Fibroblast of the aortic adventitia (primary cell): ENCODE measurements around the gene GCAT. TPM values are rescaled to one million over a fixed set of nuclear protein-coding genes. Genes with fewer than 3 reads are reported as not detected.

ENCODE experiments used
- DNase-seq: peaks from one replicate; pipeline ENCODE4 v3.0.0-alpha.2; 2010; ENCODE audit warnings: low read depth
- H3K4me3 ChIP-seq: 2 replicates; pipeline ENCODE4 v1.5.1; 2011; ENCODE audit warnings: low read depth, mild to moderate bottlenecking, control low read depth, low read length, moderate library complexity
- total RNA-seq: library from RNA; depleted of rRNA; stranded (reverse); fragments of >200 nt; gene quantifications from 2 replicates; pipeline ENCODE4 v1.2.3, GENCODE V29; 2012; ENCODE audit warnings: low replicate concordance
- TF ChIP-seq, protein P1 (sequence below): IDR thresholded peaks from 2 replicates; pipeline ENCODE4 v1.5.1; 2011; ENCODE audit warnings: mild to moderate bottlenecking, low read length, control low read depth, inconsistent platforms; ENCODE audit not compliant: insufficient read depth

The GCAT gene
- 13.1 and 16.2 TPM in 2 replicates for total RNA-seq

DNA sequence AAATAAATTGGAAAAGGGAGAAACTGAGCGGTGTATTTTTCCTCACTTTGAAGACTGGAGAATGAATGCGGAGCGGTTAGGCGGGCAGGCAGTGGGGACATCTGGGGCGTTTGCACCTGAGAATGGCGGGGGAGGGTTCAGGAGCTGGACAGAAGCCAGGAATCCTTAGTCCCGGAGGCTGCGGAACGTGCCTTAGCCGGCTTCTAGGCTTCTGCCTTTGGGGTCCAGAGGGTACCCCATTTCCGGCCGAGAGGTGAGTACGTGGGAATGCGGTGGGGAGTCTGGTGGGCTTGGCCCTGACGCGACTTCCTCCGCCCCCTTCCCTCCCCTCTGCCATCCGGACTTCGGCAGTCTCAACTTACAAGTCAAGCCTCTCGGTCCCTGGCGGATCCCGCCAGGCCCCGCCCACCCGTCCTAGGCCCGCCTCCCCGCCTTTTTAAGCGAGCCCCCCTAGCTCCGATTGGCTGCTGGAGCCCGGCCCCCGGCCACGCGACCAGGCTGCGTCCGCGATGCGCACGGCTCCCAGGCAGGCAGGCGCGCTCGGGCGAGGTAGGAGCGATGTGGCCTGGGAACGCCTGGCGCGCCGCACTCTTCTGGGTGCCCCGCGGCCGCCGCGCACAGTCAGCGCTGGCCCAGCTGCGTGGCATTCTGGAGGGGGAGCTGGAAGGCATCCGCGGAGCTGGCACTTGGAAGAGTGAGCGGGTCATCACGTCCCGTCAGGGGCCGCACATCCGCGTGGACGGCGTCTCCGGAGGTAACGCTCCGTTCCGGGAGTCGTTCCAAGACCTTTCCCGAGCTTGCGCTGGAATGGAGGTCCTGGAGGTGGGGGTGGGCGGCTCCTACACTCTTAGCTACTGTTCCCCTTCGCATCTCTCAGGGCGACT, at the start of gene GCAT:
Gene GCAT, plus strand, starts transcription at position 525 of the 884 bp plus-strand sequence. Its CDS starts 34 bp downstream, at position 559.
- H3K4me3 ChIP-seq = peak within 1 kb of the TSS; percentile 85
- TF ChIP-seq, protein P1, sequence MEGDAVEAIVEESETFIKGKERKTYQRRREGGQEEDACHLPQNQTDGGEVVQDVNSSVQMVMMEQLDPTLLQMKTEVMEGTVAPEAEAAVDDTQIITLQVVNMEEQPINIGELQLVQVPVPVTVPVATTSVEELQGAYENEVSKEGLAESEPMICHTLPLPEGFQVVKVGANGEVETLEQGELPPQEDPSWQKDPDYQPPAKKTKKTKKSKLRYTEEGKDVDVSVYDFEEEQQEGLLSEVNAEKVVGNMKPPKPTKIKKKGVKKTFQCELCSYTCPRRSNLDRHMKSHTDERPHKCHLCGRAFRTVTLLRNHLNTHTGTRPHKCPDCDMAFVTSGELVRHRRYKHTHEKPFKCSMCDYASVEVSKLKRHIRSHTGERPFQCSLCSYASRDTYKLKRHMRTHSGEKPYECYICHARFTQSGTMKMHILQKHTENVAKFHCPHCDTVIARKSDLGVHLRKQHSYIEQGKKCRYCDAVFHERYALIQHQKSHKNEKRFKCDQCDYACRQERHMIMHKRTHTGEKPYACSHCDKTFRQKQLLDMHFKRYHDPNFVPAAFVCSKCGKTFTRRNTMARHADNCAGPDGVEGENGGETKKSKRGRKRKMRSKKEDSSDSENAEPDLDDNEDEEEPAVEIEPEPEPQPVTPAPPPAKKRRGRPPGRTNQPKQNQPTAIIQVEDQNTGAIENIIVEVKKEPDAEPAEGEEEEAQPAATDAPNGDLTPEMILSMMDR = no peak
- peak; percentile 93 for DNase-seq

DNA sequence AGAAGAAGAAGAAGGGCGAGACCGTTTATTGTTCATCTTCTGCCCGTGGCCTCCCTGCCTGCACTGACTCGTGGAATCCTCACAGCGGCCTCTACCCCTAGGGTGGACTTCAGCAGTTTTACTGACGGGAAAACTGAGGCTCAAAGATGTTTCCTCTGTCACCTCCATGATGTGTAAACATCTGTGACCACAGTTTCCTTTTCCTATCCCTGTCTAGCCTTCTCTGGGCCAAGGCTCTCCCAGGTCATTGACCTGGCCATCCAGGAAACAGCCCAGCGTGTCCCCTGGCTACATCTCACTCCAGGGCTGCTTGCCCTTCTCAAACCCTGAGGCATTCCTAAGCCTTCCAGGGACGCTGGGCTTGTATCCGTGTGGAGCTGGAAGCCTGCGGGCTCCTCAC, 49.0 kb upstream of the GCAT start:
- no peak overlapping the region for H3K4me3 ChIP-seq
- TF ChIP-seq, protein P1 = no peak
- DNase-seq = no peak

DNA sequence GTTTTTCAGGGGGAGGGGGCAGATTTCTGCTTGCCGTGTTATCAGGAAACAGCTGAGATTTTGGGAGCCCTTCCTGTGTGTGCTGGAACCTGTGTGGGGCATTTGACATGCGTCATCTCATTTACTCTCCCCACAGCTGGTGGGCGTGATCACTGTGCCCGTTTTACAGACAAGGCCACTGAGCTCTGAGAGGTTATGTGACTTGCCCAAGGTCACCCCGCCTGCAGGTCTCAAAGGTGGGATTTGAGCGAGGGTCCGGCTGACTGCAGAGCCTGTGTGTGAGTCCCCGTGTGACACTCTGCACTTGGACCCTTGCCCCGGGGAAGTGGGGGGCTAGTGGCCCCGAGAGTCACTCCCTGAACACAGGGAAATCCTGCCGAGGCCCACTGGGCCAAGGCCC, 48.5 kb upstream of the GCAT start:
- DNase-seq = no peak
- TF ChIP-seq, protein P1 = no peak
- H3K4me3 ChIP-seq = no peak overlapping the region

DNA sequence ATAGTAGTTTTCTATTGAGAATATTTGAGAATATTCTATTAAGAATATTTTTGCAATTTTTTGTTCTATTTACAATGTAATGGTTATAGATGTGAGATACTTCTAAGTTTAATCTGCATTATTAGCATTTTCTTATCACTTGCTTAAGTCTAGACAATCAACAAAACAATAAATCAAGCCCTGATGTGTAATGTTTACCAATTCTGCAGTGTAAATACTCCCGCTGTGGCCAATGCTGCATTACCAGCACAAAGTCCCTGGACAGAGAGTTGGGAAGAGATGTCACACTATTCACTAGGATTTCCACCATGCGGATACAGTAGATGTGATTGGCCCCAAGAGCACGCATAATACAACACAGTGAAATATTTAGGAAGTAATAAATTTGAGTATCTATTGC, 47.6 kb upstream of the GCAT start:
- no peak overlapping the region for H3K4me3 ChIP-seq
- DNase-seq = no peak
- TF ChIP-seq, protein P1 = no peak

DNA sequence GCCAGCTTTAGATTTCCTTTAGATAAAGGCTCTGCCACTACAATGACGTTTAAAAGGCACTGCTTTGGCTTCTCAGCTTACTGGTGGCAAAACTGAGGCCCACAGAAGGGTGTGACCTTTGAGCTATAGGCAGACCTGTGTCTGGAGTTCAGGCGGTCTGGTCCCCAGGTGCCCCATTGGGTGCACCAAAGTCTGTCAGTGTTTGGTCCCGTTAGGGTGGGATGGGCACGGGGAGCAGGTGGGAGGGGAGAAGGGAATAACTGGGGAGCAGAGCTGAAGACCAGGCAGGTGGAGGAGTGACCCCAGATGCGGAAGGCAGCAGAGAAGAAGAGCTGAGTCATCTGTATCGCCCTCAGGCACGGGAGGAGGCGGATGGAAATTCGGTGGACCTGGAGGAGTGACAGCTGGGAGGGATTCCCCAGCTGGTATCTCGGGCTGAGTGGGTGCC, 45.3 kb upstream of the GCAT start:
- TF ChIP-seq, protein P1 = no peak
- no peak overlapping the region for H3K4me3 ChIP-seq
- DNase-seq = no peak

DNA sequence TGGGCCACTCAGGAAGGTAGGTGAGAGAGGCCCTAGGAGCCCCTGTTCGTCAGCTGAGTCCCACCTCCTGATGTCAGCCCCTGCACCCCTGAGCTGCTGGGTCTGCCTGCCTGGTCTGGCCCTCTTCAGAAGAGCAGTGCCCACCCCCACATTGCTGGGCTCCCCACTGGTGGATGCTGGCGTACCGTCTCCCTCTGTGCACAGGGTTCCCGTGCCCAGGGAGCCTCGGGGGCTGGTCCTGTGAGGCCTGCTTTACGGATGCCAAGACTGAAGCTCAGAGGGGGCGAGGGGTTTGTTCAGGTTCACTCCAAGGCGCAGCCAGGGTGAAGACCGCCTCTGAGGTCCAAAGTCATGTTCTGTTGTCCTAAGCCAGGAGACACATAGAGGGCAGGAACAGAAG, 44.7 kb upstream of the GCAT start:
- H3K4me3 ChIP-seq = no peak overlapping the region
- no peak for DNase-seq
- TF ChIP-seq, protein P1 = no peak
